Colonic mucosa (tissue), 4 donors: ENCODE results near the gene ANXA2. TPM values are rescaled to one million over a fixed set of nuclear protein-coding genes. Genes with fewer than 3 reads are reported as not detected.

Experiments used
- DNase-seq: peaks from one replicate; pipeline ENCODE4 v3.0.0-alpha.2; 2020
- H3K27ac ChIP-seq: fragments of 200-600 bp; one replicate; pipeline ENCODE4 v1.8.0; 2021
- H3K27me3 ChIP-seq: fragments of 200-600 bp; one replicate; pipeline ENCODE4 v1.8.0; 2021
- H3K36me3 ChIP-seq: fragments of 200-600 bp; one replicate; pipeline ENCODE4 v1.8.0; 2021
- H3K4me1 ChIP-seq: fragments of 200-600 bp; one replicate; pipeline ENCODE4 v1.8.0; 2021; ENCODE audit warnings: mild to moderate bottlenecking
- H3K4me3 ChIP-seq: fragments of 200-600 bp; one replicate; pipeline ENCODE4 v1.8.0; 2021
- H3K9ac ChIP-seq, 2 donors: one replicate each; pipeline ENCODE4 v1.7.0; 2013; ENCODE audit warnings: control low read depth in 2 of 2, low read depth in 2 of 2, low read length in 2 of 2
- H3K9me3 ChIP-seq: fragments of 200-600 bp; one replicate; pipeline ENCODE4 v1.8.0; 2021
- CTCF ChIP-seq: fragments of 200-600 bp; IDR thresholded peaks from one replicate; pipeline ENCODE4 v1.8.0; 2022; ENCODE audit warnings: antibody characterized with exemption, mild to moderate bottlenecking
- intact Hi-C: fragments of 100-400 bp; cut with DNase I; formaldehyde crosslinking; loops from one replicate; pipeline ENCODE4 v1.14.1; 2022
- total RNA-seq, 2 donors: library from RNA; stranded (reverse); fragmentation: NEBNext Ultra II Directional in 1 of 2; extraction: Animal tissue kit (Norgen Biotek cat#: 25700) in 1 of 2; gene quantifications; one replicate each; pipeline ENCODE4 v1.2.1, GENCODE V29; 2021
- donor health status: healthy.
- donor health status: DM: no; HTN: no; CAD: no.
- donor health status: DM: no; HTN: no; CAD: no.

The ANXA2 gene
- total RNA-seq, 2 donors from 2014 or later: 813 to 816 TPM

- no peak for TF ChIP-seq CTCF
- no peak overlapping the region for H3K27ac ChIP-seq
- no peaks in the 10 kb centered on the region for H3K4me1 ChIP-seq
- no peak for DNase-seq
- H3K27me3 ChIP-seq: no peaks in the 10 kb centered on the region
- peaks cover 33% of the 10 kb centered on the region for H3K36me3 ChIP-seq
- intact Hi-C loops: no loop called here
- no peak overlapping the region for H3K4me3 ChIP-seq
- no peaks in the 10 kb centered on the region for H3K9me3 ChIP-seq
- no peak overlapping the region for H3K9ac ChIP-seq
These were observed 47.7 kb downstream of the ANXA2 start for GRCh38 chr15:60350108-60350507.

- Histone ChIP-seq H3K27me3 (no peaks in the 10 kb centered on the region), H3K9me3 (no peaks in the 10 kb centered on the region), H3K4me1 (no peaks in the 10 kb centered on the region), H3K27ac (no peak overlapping the region), H3K36me3 (peaks cover 33% of the 10 kb centered on the region), H3K4me3 (no peak overlapping the region), H3K9ac (no peak overlapping the region)
- TF ChIP-seq CTCF: no peak
- intact Hi-C loops: no loop called here
- DNase-seq: no peak
These were observed 48.2 kb downstream of the ANXA2 start for GRCh38 chr15:60349589-60349988.

- Histone ChIP-seq H3K4me1 (no peaks in the 10 kb centered on the region), H3K9ac (no peak overlapping the region), H3K27me3 (no peaks in the 10 kb centered on the region), H3K4me3 (no peak overlapping the region), H3K36me3 (peaks cover 26% of the 10 kb centered on the region), H3K27ac (no peak overlapping the region), H3K9me3 (no peaks in the 10 kb centered on the region)
- intact Hi-C loops: no loop called here
- TF ChIP-seq CTCF: no peak
- DNase-seq: no peak
These were observed 50.2 kb downstream of the ANXA2 start for GRCh38 chr15:60347480-60348049.

GRCh38 chr15:60346653-60347052 lies 51.1 kb downstream of the ANXA2 start:
- intact Hi-C loops: no loop called here
- H3K4me1 ChIP-seq: no peaks in the 10 kb centered on the region
- DNase-seq: no peak
- H3K9me3 ChIP-seq: no peaks in the 10 kb centered on the region
- no peaks in the 10 kb centered on the region for H3K27me3 ChIP-seq
- no peak for TF ChIP-seq CTCF
- H3K36me3 ChIP-seq: peaks cover 24% of the 10 kb centered on the region
- H3K4me3 ChIP-seq: no peak overlapping the region
- H3K27ac ChIP-seq: no peak overlapping the region
- H3K9ac ChIP-seq: no peak overlapping the region

- intact Hi-C loops: no loop called here
- no peaks in the 10 kb centered on the region for H3K27me3 ChIP-seq
These were observed 51.7 kb downstream of the ANXA2 start for GRCh38 chr15:60346077-60346476.

More at GRCh38 chr15:60346077-60346476, 51.7 kb downstream of the ANXA2 start:
- Histone ChIP-seq H3K4me3 (no peak overlapping the region), H3K27ac (no peak overlapping the region), H3K36me3 (peaks cover 19% of the 10 kb centered on the region), H3K9ac (no peak overlapping the region), H3K9me3 (no peaks in the 10 kb centered on the region), H3K4me1 (no peaks in the 10 kb centered on the region)
- TF ChIP-seq CTCF: no peak
- no peak for DNase-seq
